SK-N-SH (cell line): ENCODE results near the gene SPAG5. TPM values are rescaled to one million over a fixed set of nuclear protein-coding genes. Genes with fewer than 3 reads are reported as not detected.

Experiments used
- CTCF ChIA-PET: fragments of 300-600, 350-600 bp; formaldehyde crosslinking; extraction: SDS; loops from one replicate; lab custom pipeline; 2021; lab: Yijun Ruan, JAX
- POLR2A ChIA-PET: fragments of 350-600 bp; sonication (Branson Sonifier 250); formaldehyde crosslinking; extraction: SDS; loops from one replicate; lab custom pipeline; 2020; ENCODE audit warnings: antibody characterized with exemption, inconsistent platforms; lab: Yijun Ruan, JAX
- DNase-seq: peaks from one replicate; pipeline ENCODE4 v3.0.0; 2012
- H2AFZ ChIP-seq: fragments of 200-600 bp; sonication (generic); 2 replicates; pipeline ENCODE4 v1.8.1; 2016; ENCODE audit warnings: antibody characterized with exemption, mild to moderate bottlenecking, low read depth
- H3F3A ChIP-seq: fragments of 200-600 bp; sonication (generic); replicated peaks from 2 replicates; pipeline ENCODE3; 2016; ENCODE audit warnings: antibody characterized with exemption, mild to moderate bottlenecking; ENCODE audit not compliant: insufficient read depth
- H3K27ac ChIP-seq, 2 experiments: fragments of 200-500 bp in 1 of 2; fragments of 200-600 bp in 1 of 2; sonication (Bioruptor generic) in 1 of 2; sonication (generic), shearing (Covaris generic) in 1 of 2; 2 replicates each; pipeline versions ENCODE4 v1.5.1 to v1.6.1; 2014 to 2016; ENCODE audit warnings: low read depth in 2 of 2, inconsistent platforms in 1 of 2, low read length in 1 of 2, mild to moderate bottlenecking in 1 of 2, mixed read lengths in 1 of 2
- H3K27me3 ChIP-seq: fragments of 200-600 bp; sonication (generic), shearing (Covaris generic); 2 replicates; pipeline ENCODE4 v1.6.1; 2016; ENCODE audit warnings: mixed run types; ENCODE audit not compliant: insufficient read depth
- H3K36me3 ChIP-seq, 2 experiments: fragments of 200-500 bp in 1 of 2; fragments of 200-600 bp in 1 of 2; sonication (Bioruptor generic) in 1 of 2; sonication (generic) in 1 of 2; replicated peaks in 1 of 2; 2 replicates each; pipeline versions ENCODE3 to v1.5.1; 2014 to 2016; ENCODE audit warnings: low read length in 1 of 2, mild to moderate bottlenecking in 1 of 2; ENCODE audit not compliant: insufficient read depth in 2 of 2, control insufficient read depth in 1 of 2
- H3K4me1 ChIP-seq, 2 experiments: fragments of 200-500 bp in 1 of 2; fragments of 200-600 bp in 1 of 2; sonication (Bioruptor generic) in 1 of 2; sonication (generic), shearing (Covaris generic) in 1 of 2; 2 replicates each; pipeline versions ENCODE4 v1.5.1 to v1.6.1; 2014 to 2016; ENCODE audit warnings: low read depth in 1 of 2, low read length in 1 of 2, mixed run types in 1 of 2; ENCODE audit not compliant: insufficient read depth in 2 of 2, control insufficient read depth in 1 of 2
- H3K4me2 ChIP-seq: fragments of 200-600 bp; sonication (generic), shearing (Covaris generic); 2 replicates; pipeline ENCODE4 v1.6.1; 2017; ENCODE audit warnings: mixed run types
- H3K4me3 ChIP-seq, 2 experiments: fragments of 200-500 bp in 1 of 2; fragments of 200-600 bp in 1 of 2; sonication (Bioruptor generic) in 1 of 2; sonication (generic), shearing (Covaris generic) in 1 of 2; 2 replicates each; pipeline versions ENCODE4 v1.5.1 to v1.8.1; 2014 to 2016; ENCODE audit warnings: low read depth in 2 of 2, inconsistent platforms in 1 of 2, low read length in 1 of 2, mild to moderate bottlenecking in 1 of 2, mixed read lengths in 1 of 2, moderate library complexity in 1 of 2
- H3K79me2 ChIP-seq: fragments of 200-600 bp; sonication (generic); 2 replicates; pipeline ENCODE4 v1.8.1; 2017; ENCODE audit warnings: mild to moderate bottlenecking; ENCODE audit not compliant: insufficient read depth
- H3K9ac ChIP-seq: fragments of 200-600 bp; sonication (generic); 2 replicates; pipeline ENCODE4 v1.6.1; 2017; ENCODE audit warnings: mixed run types
- H3K9me2 ChIP-seq: fragments of 200-600 bp; sonication (generic); 2 replicates; pipeline ENCODE4 v1.6.1; 2017; ENCODE audit warnings: mixed run types
- H3K9me3 ChIP-seq: fragments of 200-600 bp; sonication (generic); 2 replicates; pipeline ENCODE4 v1.6.1; 2017; ENCODE audit warnings: mixed run types, mild to moderate bottlenecking, moderate library complexity
- H4K20me1 ChIP-seq: fragments of 200-600 bp; sonication (generic); 2 replicates; pipeline ENCODE4 v1.6.1; 2017; ENCODE audit warnings: mild to moderate bottlenecking, mixed run types; ENCODE audit not compliant: insufficient read depth
- CTCF ChIP-seq: fragments of 200-600 bp; sonication (generic); IDR thresholded peaks from 2 replicates; pipeline ENCODE4 v1.6.1; 2017; ENCODE audit warnings: antibody characterized with exemption, mild to moderate bottlenecking, moderate library complexity
- EP300 ChIP-seq, 2 experiments: IDR thresholded peaks; 2 replicates each; pipeline versions ENCODE4 v1.4.0 to v1.6.1; 2012; ENCODE audit warnings: borderline replicate concordance in 1 of 2, low read depth in 1 of 2, low read length in 1 of 2
- EZH2phosphoT487 ChIP-seq: fragments of 200-600 bp; sonication (generic); IDR thresholded peaks from 2 replicates; pipeline ENCODE4 v1.6.1; 2017; ENCODE audit warnings: low read depth, mixed run types, mild to moderate bottlenecking, antibody characterized with exemption, moderate library complexity, borderline replicate concordance
- FOSL2 ChIP-seq: IDR thresholded peaks from 2 replicates; pipeline ENCODE4 v1.4.0; 2012; ENCODE audit warnings: low read depth, mild to moderate bottlenecking, moderate library complexity, borderline replicate concordance
- FOXJ3 ChIP-seq: sonication (generic); formaldehyde crosslinking; IDR thresholded peaks from 2 replicates; pipeline ENCODE4 v1.5.1; 2020; ENCODE audit warnings: mild to moderate bottlenecking, missing genetic modification reagents
- FOXM1 ChIP-seq: IDR thresholded peaks from 2 replicates; pipeline ENCODE4 v1.4.0; 2012; ENCODE audit warnings: low read depth, mild to moderate bottlenecking
- GABPA ChIP-seq: IDR thresholded peaks from 2 replicates; pipeline ENCODE4 v1.4.0; 2012; ENCODE audit warnings: low read depth, mild to moderate bottlenecking
- MAX ChIP-seq: IDR thresholded peaks from 2 replicates; pipeline ENCODE4 v1.4.0; 2012; ENCODE audit warnings: low read depth
- MEF2A ChIP-seq: IDR thresholded peaks from 2 replicates; pipeline ENCODE4 v1.4.0; 2012; ENCODE audit warnings: low read depth, borderline replicate concordance
- NFIC ChIP-seq: IDR thresholded peaks from 2 replicates; pipeline ENCODE4 v1.4.0; 2012; ENCODE audit warnings: borderline replicate concordance
- NRF1 ChIP-seq: IDR thresholded peaks from 2 replicates; pipeline ENCODE4 v1.6.1; 2012; ENCODE audit warnings: low read depth, mild to moderate bottlenecking, low read length
- RCOR1 ChIP-seq: fragments of 150-350 bp; IDR thresholded peaks from 2 replicates; pipeline ENCODE4 v1.6.1; 2017; ENCODE audit warnings: antibody characterized with exemption, low read length
- REST ChIP-seq: IDR thresholded peaks from 2 replicates; pipeline ENCODE4 v1.6.1; 2012; ENCODE audit warnings: mild to moderate bottlenecking, low read depth, low read length, moderate library complexity
- RFX5 ChIP-seq: IDR thresholded peaks from 2 replicates; pipeline ENCODE4 v1.6.1; 2012; ENCODE audit warnings: mild to moderate bottlenecking, improper control_type of control experiment, low read length
- SMC3 ChIP-seq: IDR thresholded peaks from 2 replicates; pipeline ENCODE4 v1.6.1; 2012; ENCODE audit warnings: low read depth, low read length, improper control_type of control experiment
- TCF12 ChIP-seq: IDR thresholded peaks from 2 replicates; pipeline ENCODE4 v1.4.0; 2012
- TEAD4 ChIP-seq: IDR thresholded peaks from 2 replicates; pipeline ENCODE4 v1.4.0; 2012; ENCODE audit warnings: mild to moderate bottlenecking, borderline replicate concordance; ENCODE audit not compliant: insufficient read depth
- USF1 ChIP-seq: IDR thresholded peaks from 2 replicates; pipeline ENCODE4 v1.4.0; 2012; ENCODE audit warnings: low read depth, borderline replicate concordance
- USF2 ChIP-seq: fragments of 150-350 bp; IDR thresholded peaks from 2 replicates; pipeline ENCODE4 v1.6.1; 2017; ENCODE audit warnings: antibody characterized with exemption, low read length, low read depth, borderline replicate concordance
- YY1 ChIP-seq: IDR thresholded peaks from 2 replicates; pipeline ENCODE4 v1.4.0; 2012; ENCODE audit warnings: low read depth, mild to moderate bottlenecking
- ZBTB33 ChIP-seq: IDR thresholded peaks from 2 replicates; pipeline ENCODE4 v1.4.0; 2012; ENCODE audit warnings: low read depth, borderline replicate concordance
- WGBS: methylation state at CpG from one replicate; pipeline ENCODE4 v1.1.6; 2017; ENCODE audit warnings: low lambda C conversion rate; 5-methylcytosine and 5-hydroxymethylcytosine counted together
- polyA plus RNA-seq, 3 experiments: library from polyadenylated mRNA; depleted of rRNA; stranded (reverse); fragments of >200 nt; gene quantifications; 2 replicates each; pipeline ENCODE4 v1.2.3, GENCODE V29; 2012

SPAG5 gene
- polyA plus RNA-seq, 1 of the 3 experiments (the other 2 are of a cell fraction), result 36.5 TPM

- TF ChIP-seq USF1, result no peak
Observed at GRCh38 chr17:28573040-28573380, 25.8 kb downstream of the SPAG5 start (continued).

- H2AFZ ChIP-seq, result peak overlapping the region; percentile 77; the same call in 1 of the 2 replicates
- H3K27ac ChIP-seq, result no peak overlapping the region
- no peaks in the 10 kb centered on the region for H4K20me1 ChIP-seq
- peaks cover 30% of the 10 kb centered on the region for H3K79me2 ChIP-seq
- H3F3A ChIP-seq, result peaks cover 6% of the 10 kb centered on the region
- H3K9me3 ChIP-seq, result no peaks in the 10 kb centered on the region
- 0 out of 2 replicates have a peak overlapping the region, but pooled peaks have one; percentile 50 for H3K9ac ChIP-seq
- H3K4me1 ChIP-seq, result peaks cover 4 to 38% of the 10 kb centered on the region in 2 experiments; a peak in 3 of 4 replicates
- peak overlapping the region in 1 of 2 experiments; percentile 82; a peak in 1 of 4 replicates for H3K4me3 ChIP-seq
- TF ChIP-seq TEAD4 (no peak), YY1 (no peak), ZBTB33 (no peak), EZH2phosphoT487 (no peak), NFIC (no peak), NRF1 (no peak), CTCF (no peak), REST (no peak), TCF12 (no peak), SMC3 (no peak), GABPA (no peak), RFX5 (no peak), MEF2A (no peak), FOSL2 (no peak), FOXM1 (no peak), FOXJ3 (CRISPR knock-in tag) (no peak), EP300 (IDR thresholded peaks at IDR 0.05; ENCODE audit: borderline replicate concordance in 1 of 2, low read depth in 1 of 2, low read length in 1 of 2) (no peak), MAX (no peak), RCOR1 (no peak), USF2 (no peak)
- CTCF ChIA-PET, result interaction anchor here (0.7 to 3.1 kb wide), 10 partner anchors 19 to 172 kb away, joined by 3 to 13 read pairs (median 4); partner anchors contain the start of genes BLTP2 and RSKR
- POLR2A ChIA-PET, result interaction anchor here (0.9 kb wide), 1 partner anchor 27 kb away, joined by 3 read pairs; no protein-coding TSS in a partner anchor
- no peaks in the 10 kb centered on the region for H3K27me3 ChIP-seq
- WGBS, result 90% methylated on average over 5 of the region's 5 CpGs
- DNase-seq, result no peak
- peak overlapping the region; percentile 77 for H3K4me2 ChIP-seq
- no peaks in the 10 kb centered on the region for H3K9me2 ChIP-seq
- H3K36me3 ChIP-seq, result peaks cover 3 to 6% of the 10 kb centered on the region in 2 experiments
Observed at GRCh38 chr17:28572259-28573039, 26.4 kb downstream of the SPAG5 start.
